A673 (cell line): ENCODE measurements around the gene KRTAP9-8.
"Not testable (repeated sequence)": the region's sequence is repeated elsewhere in the genome, so short reads cannot be mapped to it uniquely, and the experiment has no call there.

Experiments
- EZH2 ChIP-seq: fragments of 200-600 bp; sonication (generic); IDR thresholded peaks from 2 replicates; pipeline ENCODE4 v1.6.1; 2017; ENCODE audit warnings: borderline replicate concordance, low read depth, mild to moderate bottlenecking, mixed read lengths, antibody characterized with exemption, low read length; ENCODE audit not compliant: poor library complexity, severe bottlenecking
- TF ChIP-seq, protein P1 (sequence below): fragments of 300-800, 200-600 bp; sonication (generic); conservative IDR thresholded peaks from 2 replicates; pipeline ENCODE4 v1.5.1; 2017; ENCODE audit warnings: low read depth, mild to moderate bottlenecking, antibody characterized with exemption, low read length, moderate library complexity, mixed read lengths

DNA sequence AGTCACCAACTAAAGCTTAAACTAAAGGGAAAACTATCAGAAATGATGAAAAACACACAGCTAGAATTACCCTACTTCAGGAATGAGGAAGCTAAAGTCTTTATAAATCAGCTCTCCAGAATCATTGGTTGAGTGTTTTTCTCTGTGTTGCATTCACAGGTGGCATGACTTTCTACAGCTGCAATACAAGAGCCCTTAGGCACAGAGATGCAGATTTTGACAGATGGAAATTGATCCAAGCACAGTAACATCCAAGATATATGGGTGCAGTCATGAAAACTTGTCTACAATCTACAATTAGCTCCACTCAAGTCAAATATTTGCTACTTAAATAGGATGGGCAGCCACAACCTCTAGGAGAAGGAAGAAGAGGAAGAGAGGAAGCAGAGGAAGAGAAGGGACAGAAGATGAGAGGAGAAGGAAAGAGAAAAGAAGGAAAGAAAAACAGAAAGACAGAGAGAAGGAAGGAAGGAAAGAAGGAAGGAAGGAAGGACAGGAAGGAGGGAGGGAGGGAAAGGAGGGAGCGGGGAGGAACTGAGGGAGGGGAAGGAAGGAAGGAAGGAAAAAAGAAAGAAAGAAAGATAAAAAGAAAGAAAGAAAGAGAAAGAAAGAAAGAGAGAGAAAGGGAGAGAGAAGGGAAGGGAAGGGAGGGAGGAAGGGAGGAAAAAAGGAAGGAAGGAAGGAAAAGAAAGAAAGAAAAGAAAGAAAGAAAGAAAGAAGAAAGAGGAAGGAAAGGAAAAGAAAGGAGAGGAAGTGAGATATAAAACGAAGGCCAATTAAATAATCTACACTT, 9.4 kb downstream of the KRTAP9-8 start:
- TF ChIP-seq EZH2, result not testable (repeated sequence)
- TF ChIP-seq, protein P1, sequence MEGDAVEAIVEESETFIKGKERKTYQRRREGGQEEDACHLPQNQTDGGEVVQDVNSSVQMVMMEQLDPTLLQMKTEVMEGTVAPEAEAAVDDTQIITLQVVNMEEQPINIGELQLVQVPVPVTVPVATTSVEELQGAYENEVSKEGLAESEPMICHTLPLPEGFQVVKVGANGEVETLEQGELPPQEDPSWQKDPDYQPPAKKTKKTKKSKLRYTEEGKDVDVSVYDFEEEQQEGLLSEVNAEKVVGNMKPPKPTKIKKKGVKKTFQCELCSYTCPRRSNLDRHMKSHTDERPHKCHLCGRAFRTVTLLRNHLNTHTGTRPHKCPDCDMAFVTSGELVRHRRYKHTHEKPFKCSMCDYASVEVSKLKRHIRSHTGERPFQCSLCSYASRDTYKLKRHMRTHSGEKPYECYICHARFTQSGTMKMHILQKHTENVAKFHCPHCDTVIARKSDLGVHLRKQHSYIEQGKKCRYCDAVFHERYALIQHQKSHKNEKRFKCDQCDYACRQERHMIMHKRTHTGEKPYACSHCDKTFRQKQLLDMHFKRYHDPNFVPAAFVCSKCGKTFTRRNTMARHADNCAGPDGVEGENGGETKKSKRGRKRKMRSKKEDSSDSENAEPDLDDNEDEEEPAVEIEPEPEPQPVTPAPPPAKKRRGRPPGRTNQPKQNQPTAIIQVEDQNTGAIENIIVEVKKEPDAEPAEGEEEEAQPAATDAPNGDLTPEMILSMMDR, result not testable (repeated sequence)
